ENCODE measurements around the gene TOMM5. TPM values are rescaled to one million over a fixed set of nuclear protein-coding genes. Genes with fewer than 3 reads are reported as not detected.

The TOMM5 gene
- total RNA-seq, 1 donor, result 72.4 TPM

DNA sequence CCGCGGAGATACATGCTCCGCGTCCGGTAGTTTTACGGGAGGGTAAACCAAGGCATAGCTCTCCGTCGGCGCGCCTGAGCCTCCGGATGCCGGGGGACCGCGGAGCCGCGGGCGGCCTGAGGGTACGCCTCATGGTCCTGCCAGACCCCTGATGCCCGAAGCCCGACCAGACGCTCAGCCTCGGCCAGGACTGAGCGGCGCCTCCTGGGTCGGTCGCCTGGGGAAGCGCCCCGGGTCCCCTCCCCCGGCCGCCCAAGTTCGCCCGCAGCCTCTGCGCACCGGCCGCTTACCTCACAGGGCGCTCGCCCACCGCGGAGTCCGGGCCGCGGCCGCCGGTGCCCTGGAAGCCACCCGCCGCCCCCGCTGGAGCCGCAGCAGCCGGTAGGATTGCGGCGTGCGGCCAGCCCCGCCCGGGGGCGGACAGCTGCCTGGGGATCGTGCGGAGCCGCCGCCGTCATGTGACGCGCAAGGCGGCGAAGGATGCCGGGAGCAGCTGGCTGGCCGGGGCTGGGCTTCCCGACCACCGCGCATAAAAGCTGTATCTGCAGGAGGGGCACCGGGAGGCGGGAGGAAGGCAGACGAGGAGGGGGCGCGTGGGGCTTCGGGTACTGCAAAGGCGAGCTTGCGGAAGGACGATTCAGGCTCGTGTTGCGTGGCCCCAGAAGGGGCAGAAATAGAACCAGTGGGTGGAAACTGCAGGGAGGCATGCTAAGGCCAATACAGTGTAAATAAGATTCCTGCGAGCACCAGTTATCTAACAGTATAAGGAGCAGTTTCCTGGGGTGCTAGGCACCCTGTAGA, 16.3 kb downstream of the TOMM5 start, which contains the start of gene FBXO10:
Gene FBXO10 (minus strand): TSS at position 460 of the 801 bp plus-strand sequence. CDS start 34,612 bp downstream, outside the sequence.
- peak within 1 kb of the TSS; percentile 90 for H3K4me2 ChIP-seq (ENCODE audit: insufficient read depth, low read length)
- peak within 1 kb of the TSS; percentile 78 for H2AFZ ChIP-seq (ENCODE audit: low read length)
- H3K36me3 ChIP-seq (ENCODE audit: insufficient read depth, low read length), result peaks cover 6% of the 10 kb centered on the region
- H3K9me3 ChIP-seq (ENCODE audit: low read depth, low read length), result no peaks in the 10 kb centered on the region
- no peaks in the 10 kb centered on the region for H3K27me3 ChIP-seq (ENCODE audit: insufficient read depth, low read length)
- H3K79me2 ChIP-seq (ENCODE audit: insufficient read depth, low read length), result peaks cover 44% of the 10 kb centered on the region
- TF ChIP-seq, protein P1, sequence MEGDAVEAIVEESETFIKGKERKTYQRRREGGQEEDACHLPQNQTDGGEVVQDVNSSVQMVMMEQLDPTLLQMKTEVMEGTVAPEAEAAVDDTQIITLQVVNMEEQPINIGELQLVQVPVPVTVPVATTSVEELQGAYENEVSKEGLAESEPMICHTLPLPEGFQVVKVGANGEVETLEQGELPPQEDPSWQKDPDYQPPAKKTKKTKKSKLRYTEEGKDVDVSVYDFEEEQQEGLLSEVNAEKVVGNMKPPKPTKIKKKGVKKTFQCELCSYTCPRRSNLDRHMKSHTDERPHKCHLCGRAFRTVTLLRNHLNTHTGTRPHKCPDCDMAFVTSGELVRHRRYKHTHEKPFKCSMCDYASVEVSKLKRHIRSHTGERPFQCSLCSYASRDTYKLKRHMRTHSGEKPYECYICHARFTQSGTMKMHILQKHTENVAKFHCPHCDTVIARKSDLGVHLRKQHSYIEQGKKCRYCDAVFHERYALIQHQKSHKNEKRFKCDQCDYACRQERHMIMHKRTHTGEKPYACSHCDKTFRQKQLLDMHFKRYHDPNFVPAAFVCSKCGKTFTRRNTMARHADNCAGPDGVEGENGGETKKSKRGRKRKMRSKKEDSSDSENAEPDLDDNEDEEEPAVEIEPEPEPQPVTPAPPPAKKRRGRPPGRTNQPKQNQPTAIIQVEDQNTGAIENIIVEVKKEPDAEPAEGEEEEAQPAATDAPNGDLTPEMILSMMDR (IDR thresholded peaks at IDR 0.05; ENCODE audit: extremely low read depth, low read depth, low read length), result no peak
- peaks cover 8% of the 10 kb centered on the region for H4K20me1 ChIP-seq (ENCODE audit: insufficient read depth, low read length)
- peaks cover 25% of the 10 kb centered on the region for H3K4me1 ChIP-seq (ENCODE audit: insufficient read depth, low read length)
- H3K27ac ChIP-seq (ENCODE audit: low read depth, low read length), result peak within 1 kb of the TSS; percentile 81
- H3K4me3 ChIP-seq (ENCODE audit: insufficient read depth, low read length), result peak within 1 kb of the TSS; percentile 80
- peak; percentile 94 for DNase-seq (ENCODE audit: insufficient read length, low spot score, missing footprints)

GRCh38 chr9:37575511-37575914, 16.9 kb downstream of the TOMM5 start:
- Histone ChIP-seq H3K4me2 (ENCODE audit: insufficient read depth, low read length) (peak overlapping the region; percentile 90), H4K20me1 (ENCODE audit: insufficient read depth, low read length) (peaks cover 10% of the 10 kb centered on the region), H3K27me3 (ENCODE audit: insufficient read depth, low read length) (no peaks in the 10 kb centered on the region), H3K4me1 (ENCODE audit: insufficient read depth, low read length) (peaks cover 25% of the 10 kb centered on the region), H3K36me3 (ENCODE audit: insufficient read depth, low read length) (peaks cover under 1% of the 10 kb centered on the region), H3K9me3 (ENCODE audit: low read depth, low read length) (no peaks in the 10 kb centered on the region), H3K4me3 (ENCODE audit: insufficient read depth, low read length) (peak overlapping the region; percentile 80), H2AFZ (ENCODE audit: low read length) (peak overlapping the region; percentile 78), H3K79me2 (ENCODE audit: insufficient read depth, low read length) (peaks cover 42% of the 10 kb centered on the region), H3K27ac (ENCODE audit: low read depth, low read length) (peak overlapping the region; percentile 81)
- TF ChIP-seq, protein P1 (IDR thresholded peaks at IDR 0.05; ENCODE audit: extremely low read depth, low read depth, low read length), result no peak
- DNase-seq (ENCODE audit: insufficient read length, low spot score, missing footprints), result no peak

- H3K36me3 ChIP-seq (ENCODE audit: insufficient read depth, low read length), result no peaks in the 10 kb centered on the region
- H3K4me3 ChIP-seq (ENCODE audit: insufficient read depth, low read length), result peak overlapping the region; percentile 80
- H3K4me1 ChIP-seq (ENCODE audit: insufficient read depth, low read length), result peaks cover 25% of the 10 kb centered on the region
- peak overlapping the region; percentile 90 for H3K4me2 ChIP-seq (ENCODE audit: insufficient read depth, low read length)
- no peaks in the 10 kb centered on the region for H3K9me3 ChIP-seq (ENCODE audit: low read depth, low read length)
- DNase-seq (ENCODE audit: insufficient read length, low spot score, missing footprints), result no peak
- peak overlapping the region; percentile 78 for H2AFZ ChIP-seq (ENCODE audit: low read length)
- TF ChIP-seq, protein P1 (IDR thresholded peaks at IDR 0.05; ENCODE audit: extremely low read depth, low read depth, low read length), result no peak
- H3K27ac ChIP-seq (ENCODE audit: low read depth, low read length), result peak overlapping the region; percentile 81
- peaks cover 10% of the 10 kb centered on the region for H4K20me1 ChIP-seq (ENCODE audit: insufficient read depth, low read length)
- H3K79me2 ChIP-seq (ENCODE audit: insufficient read depth, low read length), result peaks cover 43% of the 10 kb centered on the region
- no peaks in the 10 kb centered on the region for H3K27me3 ChIP-seq (ENCODE audit: insufficient read depth, low read length)
These were observed 17.4 kb downstream of the TOMM5 start for GRCh38 chr9:37575001-37575400.

DNA sequence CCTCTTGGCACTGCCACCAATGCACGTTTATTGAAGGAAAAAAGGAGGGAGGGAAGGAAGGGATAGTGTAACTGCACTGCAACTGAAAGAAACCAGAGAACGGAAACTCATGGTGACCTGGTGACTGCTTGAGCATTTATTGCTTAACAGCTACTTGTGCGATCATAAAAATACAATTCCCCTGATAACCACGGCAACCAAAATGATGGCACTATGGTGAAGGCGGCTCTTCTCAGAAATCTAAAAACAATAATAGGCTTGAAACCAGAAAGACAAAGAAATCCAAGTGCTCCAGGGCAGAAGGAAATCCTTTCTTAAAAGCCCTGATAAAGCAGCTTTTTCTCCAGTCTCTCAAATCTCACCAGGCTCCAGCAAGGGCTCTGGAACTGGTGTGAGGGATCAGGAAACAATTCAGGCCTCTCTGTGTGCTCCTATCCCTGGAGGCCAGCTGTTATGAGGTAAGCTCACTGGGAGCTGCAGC, 18.1 kb downstream of the TOMM5 start:
- H3K4me3 ChIP-seq (ENCODE audit: insufficient read depth, low read length), result peak overlapping the region; percentile 3
- no peaks in the 10 kb centered on the region for H3K27me3 ChIP-seq (ENCODE audit: insufficient read depth, low read length)
- peak; percentile 80 for DNase-seq (ENCODE audit: insufficient read length, low spot score, missing footprints)
- no peak overlapping the region for H2AFZ ChIP-seq (ENCODE audit: low read length)
- TF ChIP-seq, protein P1 (IDR thresholded peaks at IDR 0.05; ENCODE audit: extremely low read depth, low read depth, low read length), result no peak
- H3K36me3 ChIP-seq (ENCODE audit: insufficient read depth, low read length), result no peaks in the 10 kb centered on the region
- peaks cover 10% of the 10 kb centered on the region for H4K20me1 ChIP-seq (ENCODE audit: insufficient read depth, low read length)
- peaks cover 25% of the 10 kb centered on the region for H3K4me1 ChIP-seq (ENCODE audit: insufficient read depth, low read length)
- H3K4me2 ChIP-seq (ENCODE audit: insufficient read depth, low read length), result peak overlapping the region; percentile 90
- H3K79me2 ChIP-seq (ENCODE audit: insufficient read depth, low read length), result peaks cover 48% of the 10 kb centered on the region
- no peaks in the 10 kb centered on the region for H3K9me3 ChIP-seq (ENCODE audit: low read depth, low read length)
- H3K27ac ChIP-seq (ENCODE audit: low read depth, low read length), result peak overlapping the region; percentile 81
